SU-DHL-6 (cell line): Measurements from ENCODE around the gene SPRY4.

ENCODE experiments used
- H2AFZ ChIP-seq: fragments of 200-600 bp; sonication (generic); 2 replicates; pipeline ENCODE4 v1.6.1; 2014; ENCODE audit warnings: low read depth, mild to moderate bottlenecking, moderate library complexity, mixed read lengths, antibody characterized with exemption, low read length; ENCODE audit not compliant: severe bottlenecking
- H3F3A ChIP-seq: fragments of 200-600 bp; shearing (Covaris generic); 2 replicates; pipeline ENCODE4 v1.6.0; 2016; ENCODE audit warnings: antibody characterized with exemption, mild to moderate bottlenecking; ENCODE audit not compliant: insufficient read depth
- H3K27ac ChIP-seq: fragments of 200-600 bp; sonication (generic); 2 replicates; pipeline ENCODE4 v1.5.1; 2016; ENCODE audit warnings: low read depth, mild to moderate bottlenecking, low read length, moderate library complexity, mixed read lengths
- H3K27me3 ChIP-seq: fragments of 200-600 bp; sonication (generic), shearing (Covaris generic); 2 replicates; pipeline ENCODE4 v1.6.0; 2014; ENCODE audit warnings: mild to moderate bottlenecking, low read length
- H3K36me3 ChIP-seq: fragments of 200-600 bp; sonication (generic); 2 replicates; pipeline ENCODE4 v1.6.1; 2014; ENCODE audit warnings: mild to moderate bottlenecking, low read length, mixed read lengths
- H3K4me2 ChIP-seq: fragments of 300-600, 200-600 bp; shearing (Covaris generic), sonication (generic); 2 replicates; pipeline ENCODE4 v1.6.0; 2014; ENCODE audit warnings: low read length, low read depth, mild to moderate bottlenecking; ENCODE audit not compliant: poor library complexity, severe bottlenecking
- H3K4me3 ChIP-seq: fragments of 200-600 bp; sonication (generic); 2 replicates; pipeline ENCODE4 v1.5.1; 2014; ENCODE audit warnings: antibody characterized with exemption, low read length, mild to moderate bottlenecking, mixed read lengths; ENCODE audit not compliant: insufficient read depth, poor library complexity, severe bottlenecking
- H3K79me2 ChIP-seq: fragments of 200-600 bp; sonication (generic); 2 replicates; pipeline ENCODE4 v1.6.1; 2014; ENCODE audit warnings: mild to moderate bottlenecking, low read length, moderate library complexity; ENCODE audit not compliant: insufficient read depth
- H3K9ac ChIP-seq: fragments of 200-600 bp; sonication (generic); 2 replicates; pipeline ENCODE4 v1.7.0; 2014; ENCODE audit warnings: mild to moderate bottlenecking, low read length
- H3K9me2 ChIP-seq: fragments of 200-600 bp; sonication (generic); replicated peaks from 2 replicates; pipeline ENCODE4 v1.6.1; 2014; ENCODE audit warnings: low read length; ENCODE audit not compliant: insufficient read depth
- H3K9me3 ChIP-seq: fragments of 200-600 bp; sonication (generic); 2 replicates; pipeline ENCODE4 v1.6.1; 2014; ENCODE audit warnings: low read length, mixed read lengths; ENCODE audit not compliant: insufficient read depth
- H4K20me1 ChIP-seq: fragments of 200-600 bp; sonication (generic); 2 replicates; pipeline ENCODE4 v1.6.1; 2014; ENCODE audit warnings: low read depth, mild to moderate bottlenecking, antibody characterized with exemption, low read length, moderate library complexity, mixed read lengths
- EZH2phosphoT487 ChIP-seq: fragments of 200-600 bp; sonication (generic), shearing (Covaris generic); conservative IDR thresholded peaks from 2 replicates; pipeline ENCODE4 v1.6.1; 2018; ENCODE audit warnings: mild to moderate bottlenecking, antibody characterized with exemption, low read length, moderate library complexity, mixed read lengths
- TF ChIP-seq, protein P1 (sequence below): fragments of 200-600 bp; sonication (generic); IDR thresholded peaks from one replicate; pipeline ENCODE4 v1.5.1; 2017; ENCODE audit warnings: antibody characterized with exemption, mild to moderate bottlenecking, low read length, moderate library complexity; ENCODE audit not compliant: insufficient read depth, poor library complexity, severe bottlenecking

The SPRY4 gene

GRCh38 chr5:142313275-142313674, 11.5 kb downstream of the SPRY4 start:
- no peaks in the 10 kb centered on the region for H3K79me2 ChIP-seq
- no peaks in the 10 kb centered on the region for H3K36me3 ChIP-seq
- H2AFZ ChIP-seq, result no peak overlapping the region
- no peak overlapping the region for H3K9ac ChIP-seq
- no peaks in the 10 kb centered on the region for H3K9me2 ChIP-seq
- no peaks in the 10 kb centered on the region; the same call in 1 of the 2 replicates for H3K27me3 ChIP-seq
- no peaks in the 10 kb centered on the region for H4K20me1 ChIP-seq
- no peak overlapping the region for H3K4me2 ChIP-seq
- no peaks in the 10 kb centered on the region for H3K9me3 ChIP-seq
- H3K27ac ChIP-seq, result no peak overlapping the region
- H3K4me3 ChIP-seq, result no peak overlapping the region
- no peak for TF ChIP-seq EZH2phosphoT487
- TF ChIP-seq, protein P1, sequence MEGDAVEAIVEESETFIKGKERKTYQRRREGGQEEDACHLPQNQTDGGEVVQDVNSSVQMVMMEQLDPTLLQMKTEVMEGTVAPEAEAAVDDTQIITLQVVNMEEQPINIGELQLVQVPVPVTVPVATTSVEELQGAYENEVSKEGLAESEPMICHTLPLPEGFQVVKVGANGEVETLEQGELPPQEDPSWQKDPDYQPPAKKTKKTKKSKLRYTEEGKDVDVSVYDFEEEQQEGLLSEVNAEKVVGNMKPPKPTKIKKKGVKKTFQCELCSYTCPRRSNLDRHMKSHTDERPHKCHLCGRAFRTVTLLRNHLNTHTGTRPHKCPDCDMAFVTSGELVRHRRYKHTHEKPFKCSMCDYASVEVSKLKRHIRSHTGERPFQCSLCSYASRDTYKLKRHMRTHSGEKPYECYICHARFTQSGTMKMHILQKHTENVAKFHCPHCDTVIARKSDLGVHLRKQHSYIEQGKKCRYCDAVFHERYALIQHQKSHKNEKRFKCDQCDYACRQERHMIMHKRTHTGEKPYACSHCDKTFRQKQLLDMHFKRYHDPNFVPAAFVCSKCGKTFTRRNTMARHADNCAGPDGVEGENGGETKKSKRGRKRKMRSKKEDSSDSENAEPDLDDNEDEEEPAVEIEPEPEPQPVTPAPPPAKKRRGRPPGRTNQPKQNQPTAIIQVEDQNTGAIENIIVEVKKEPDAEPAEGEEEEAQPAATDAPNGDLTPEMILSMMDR, result no peak
- H3F3A ChIP-seq, result no peaks in the 10 kb centered on the region

DNA sequence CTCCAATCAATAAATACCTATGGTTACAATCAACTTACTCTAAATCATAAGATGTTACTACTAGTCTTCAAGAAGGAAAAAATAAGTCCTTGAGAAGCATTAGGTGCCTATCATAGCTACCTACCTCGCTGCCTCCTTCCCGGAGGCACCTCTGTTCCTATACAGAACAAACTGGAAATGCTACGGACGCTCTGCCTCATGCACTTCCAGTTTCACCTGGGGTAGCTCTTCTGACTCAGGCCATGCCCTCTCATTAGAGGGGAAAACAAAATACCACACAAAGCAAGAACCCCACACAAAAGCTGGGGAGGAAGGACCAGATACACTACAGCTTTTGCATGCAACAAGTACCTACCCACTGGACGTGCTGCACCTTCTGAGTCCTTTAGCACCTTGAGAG, 12.4 kb downstream of the SPRY4 start:
- TF ChIP-seq, protein P1, result no peak
- no peak for TF ChIP-seq EZH2phosphoT487
- H3K27me3 ChIP-seq, result no peaks in the 10 kb centered on the region; the same call in 1 of the 2 replicates
- no peaks in the 10 kb centered on the region for H3K36me3 ChIP-seq
- no peaks in the 10 kb centered on the region for H3K79me2 ChIP-seq
- no peaks in the 10 kb centered on the region for H3K9me2 ChIP-seq
- H3K4me2 ChIP-seq, result no peak overlapping the region
- no peak overlapping the region for H3K4me3 ChIP-seq
- no peaks in the 10 kb centered on the region for H4K20me1 ChIP-seq
- H3K27ac ChIP-seq, result no peak overlapping the region
- H2AFZ ChIP-seq, result no peak overlapping the region
- H3K9me3 ChIP-seq, result no peaks in the 10 kb centered on the region
- no peak overlapping the region for H3K9ac ChIP-seq
- no peaks in the 10 kb centered on the region for H3F3A ChIP-seq

GRCh38 chr5:142311725-142312124, 13.1 kb downstream of the SPRY4 start:
- no peaks in the 10 kb centered on the region for H3F3A ChIP-seq
- no peak overlapping the region for H3K9ac ChIP-seq
- no peak overlapping the region for H3K4me3 ChIP-seq
- no peak overlapping the region for H3K27ac ChIP-seq
- no peaks in the 10 kb centered on the region for H3K36me3 ChIP-seq
- no peak overlapping the region for H2AFZ ChIP-seq
- no peaks in the 10 kb centered on the region for H3K9me3 ChIP-seq
- no peaks in the 10 kb centered on the region for H3K9me2 ChIP-seq
- no peaks in the 10 kb centered on the region for H3K79me2 ChIP-seq
- no peak for TF ChIP-seq EZH2phosphoT487
- TF ChIP-seq, protein P1, result no peak
- H4K20me1 ChIP-seq, result no peaks in the 10 kb centered on the region
- H3K27me3 ChIP-seq, result no peaks in the 10 kb centered on the region; the same call in 1 of the 2 replicates
- H3K4me2 ChIP-seq, result no peak overlapping the region
